Activated CD4-positive, CD25-positive, alpha-beta regulatory T cell treated with anti-CD3 and anti-CD28 coated beads, Interleukin-2, amount 50 U/mL, for 24 hours (primary cell): ENCODE results near the gene UTP14C.
"Not testable (repeated sequence)": the region's sequence is repeated elsewhere in the genome, so short reads cannot be mapped to it uniquely, and the experiment has no call there.

Experiments
- ATAC-seq, 2 donors: fragments of 150-1000 bp; cut with Tn5 transposase; one replicate each; pipeline ENCODE4 v1.10.0; 2021; ENCODE audit warnings: mild to moderate bottlenecking in 1 of 2, moderate library complexity in 1 of 2

UTP14C gene

GRCh38 chr13:52048516-52048915 lies 24.0 kb downstream of the UTP14C start:
- no peak for ATAC-seq

- ATAC-seq = no peak
Measured at GRCh38 chr13:52051400-52051799, 26.9 kb downstream of the UTP14C start.

GRCh38 chr13:52053460-52053859 lies 29.0 kb downstream of the UTP14C start:
- no peak for ATAC-seq

- ATAC-seq = not testable (repeated sequence)
Measured at GRCh38 chr13:52061064-52061463, 36.6 kb downstream of the UTP14C start.

GRCh38 chr13:52061587-52061986 lies 37.1 kb downstream of the UTP14C start:
- ATAC-seq = no peak

- ATAC-seq = no peak
Measured at GRCh38 chr13:52067237-52067636, 42.7 kb downstream of the UTP14C start.

- no peak for ATAC-seq
Measured at GRCh38 chr13:52070929-52071523, 46.5 kb downstream of the UTP14C start.
